ENCODE data around the gene CDH10. TPM values are rescaled to one million over a fixed set of nuclear protein-coding genes. Genes with fewer than 3 reads are reported as not detected.

The CDH10 gene
- total and polyA plus RNA-seq, 2 donors (not counting 3 experiments of a cell fraction or from before 2014, with no cell fraction given) = 0.07 TPM; not detected in 1

DNA sequence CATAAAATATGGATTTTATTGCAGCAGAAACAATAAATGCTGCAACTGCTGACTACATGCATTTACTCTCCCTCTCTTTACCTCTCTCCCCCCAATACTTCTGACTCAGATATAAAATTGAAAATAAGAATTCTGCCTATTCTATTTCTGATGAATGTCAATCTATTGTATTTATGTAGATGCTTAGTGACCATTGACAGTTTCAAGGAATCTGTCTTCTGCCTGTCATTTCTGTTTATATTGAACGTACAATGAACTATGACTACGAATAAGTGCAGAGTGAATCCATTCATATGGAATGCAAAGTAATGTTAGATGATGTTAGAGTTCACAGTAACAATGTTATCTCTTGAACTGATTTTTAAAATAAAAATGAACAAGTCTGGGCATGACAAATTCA lies 898 bp downstream of the CDH10 start:
- FAIRE-seq = no peak
- CTCF ChIA-PET = no interaction called here
- no peak overlapping the region for H3K4me2 ChIP-seq (ENCODE audit: insufficient read depth, low read length)

More for the DNA sequence above, 898 bp downstream of the CDH10 start:
- POLR2A ChIA-PET = no interaction called here
- DNase-seq (ENCODE audit: low read depth, low spot score) = no peak
- H3K79me2 ChIP-seq (ENCODE audit: control insufficient read depth, insufficient read depth, low read length) = no peaks in the 10 kb centered on the region
- H4K20me1 ChIP-seq (replicated peaks; ENCODE audit: control insufficient read depth, extremely low read depth, insufficient read depth, low read length) = no peaks in the 10 kb centered on the region
- dilution Hi-C loops (cut with MboI; ENCODE audit: extremely low pct_ligation_motif_present, low sequenced_read_pairs) = no loop called here
- peaks cover 2% of the 10 kb centered on the region for H3K9me3 ChIP-seq (replicated peaks; ENCODE audit: control insufficient read depth, insufficient read depth, low read length)
- TF ChIP-seq POLR2AphosphoS5 (IDR thresholded peaks at IDR 0.05; ENCODE audit: insufficient read depth, low read depth, low read length) (no peak), MYC (IDR thresholded peaks at IDR 0.05; ENCODE audit: low read depth, low read length) (no peak), JUN (IDR thresholded peaks at IDR 0.05; ENCODE audit: borderline replicate concordance, insufficient read depth, insufficient read length, low read depth) (no peak), FOS (IDR thresholded peaks at IDR 0.05; ENCODE audit: borderline replicate concordance, insufficient read depth, low read length) (no peak), GATA2 (IDR thresholded peaks at IDR 0.05; ENCODE audit: insufficient read depth, insufficient read length, low read depth, low read length) (no peak), POLR2A (IDR thresholded peaks at IDR 0.05; ENCODE audit: low read depth, low read length) (no peak), EZH2 (IDR thresholded peaks at IDR 0.05; ENCODE audit: borderline replicate concordance, low read depth, low read length, severe bottlenecking) (no peak)
- TF ChIP-seq, protein P1, sequence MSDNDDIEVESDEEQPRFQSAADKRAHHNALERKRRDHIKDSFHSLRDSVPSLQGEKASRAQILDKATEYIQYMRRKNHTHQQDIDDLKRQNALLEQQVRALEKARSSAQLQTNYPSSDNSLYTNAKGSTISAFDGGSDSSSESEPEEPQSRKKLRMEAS (IDR thresholded peaks at IDR 0.05; ENCODE audit: insufficient read depth, insufficient read length) = no peak
- TF ChIP-seq, protein P2, sequence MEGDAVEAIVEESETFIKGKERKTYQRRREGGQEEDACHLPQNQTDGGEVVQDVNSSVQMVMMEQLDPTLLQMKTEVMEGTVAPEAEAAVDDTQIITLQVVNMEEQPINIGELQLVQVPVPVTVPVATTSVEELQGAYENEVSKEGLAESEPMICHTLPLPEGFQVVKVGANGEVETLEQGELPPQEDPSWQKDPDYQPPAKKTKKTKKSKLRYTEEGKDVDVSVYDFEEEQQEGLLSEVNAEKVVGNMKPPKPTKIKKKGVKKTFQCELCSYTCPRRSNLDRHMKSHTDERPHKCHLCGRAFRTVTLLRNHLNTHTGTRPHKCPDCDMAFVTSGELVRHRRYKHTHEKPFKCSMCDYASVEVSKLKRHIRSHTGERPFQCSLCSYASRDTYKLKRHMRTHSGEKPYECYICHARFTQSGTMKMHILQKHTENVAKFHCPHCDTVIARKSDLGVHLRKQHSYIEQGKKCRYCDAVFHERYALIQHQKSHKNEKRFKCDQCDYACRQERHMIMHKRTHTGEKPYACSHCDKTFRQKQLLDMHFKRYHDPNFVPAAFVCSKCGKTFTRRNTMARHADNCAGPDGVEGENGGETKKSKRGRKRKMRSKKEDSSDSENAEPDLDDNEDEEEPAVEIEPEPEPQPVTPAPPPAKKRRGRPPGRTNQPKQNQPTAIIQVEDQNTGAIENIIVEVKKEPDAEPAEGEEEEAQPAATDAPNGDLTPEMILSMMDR (IDR thresholded peaks at IDR 0.05; ENCODE audit: extremely low read depth in 1 of 2, insufficient read depth in 1 of 2, low read depth in 1 of 2, low read length in 2 of 2) = no peak
- H3K9ac ChIP-seq (replicated peaks; ENCODE audit: extremely low read depth, insufficient read depth, low read length) = no peak overlapping the region
- no peak overlapping the region for H3K4me3 ChIP-seq (replicated peaks in 1 of 3; ENCODE audit: insufficient read depth in 1 of 3, low read depth in 1 of 3, low read length in 3 of 3)
- no TSS peak for BruUV-seq (replicated peaks)
- no peaks in the 10 kb centered on the region for H3K36me3 ChIP-seq (ENCODE audit: control insufficient read depth in 2 of 2, extremely low read depth in 1 of 2, insufficient read depth in 2 of 2, low read length in 2 of 2)
- no peaks in the 10 kb centered on the region for H3K27me3 ChIP-seq (ENCODE audit: control insufficient read depth in 2 of 2, insufficient read depth in 2 of 2, low read length in 2 of 2)
- H3K9me1 ChIP-seq (replicated peaks; ENCODE audit: control insufficient read depth, extremely low read depth, insufficient read depth, low read length) = no peaks in the 10 kb centered on the region
- no peaks in the 10 kb centered on the region for H3K4me1 ChIP-seq (ENCODE audit: control insufficient read depth, extremely low read depth, insufficient read depth, low read length)
- H2AFZ ChIP-seq (ENCODE audit: low read depth, low read length) = no peak overlapping the region
- intact Hi-C loops (cut with micrococcal nuclease) = no loop called here
- H3K27ac ChIP-seq (ENCODE audit: insufficient read depth, low read depth, low read length) = no peak overlapping the region
